Stomach (tissue), 8 donors: ENCODE data around the gene ADGRG4. TPM values are rescaled to one million over a fixed set of nuclear protein-coding genes. Genes with fewer than 3 reads are reported as not detected.

Experiments used
- polyA plus RNA-seq, 3 donors: library from polyadenylated mRNA; stranded (reverse); fragments of 200-250 nt; gene quantifications; one replicate each; pipeline ENCODE4 v1.2.3, GENCODE V29; 2013
- total RNA-seq, 5 donors: library from RNA; depleted of rRNA; stranded (reverse); fragments of >200 nt; gene quantifications; one replicate each; pipeline versions ENCODE4 v1.1.0 to v1.2.3, GENCODE V29; 2014 to 2016
- donor health status: healthy with polysubstance abuse.
- donor health status: Bipolar disorder and iron deficiency.
- donor health status: healthy.

The ADGRG4 gene
- total and polyA plus RNA-seq, 8 donors, result under 0.01 to 1.8 (median 0.42) TPM; not detected in 4

Other genes starting within 250 kb of the ADGRG4 start
- gene FHL1, start 153.4 kb upstream of the ADGRG4 start, total RNA-seq, result 1,000 to 10,000 TPM in 1 of 5 donors, 100 to 1,000 TPM in 4; 101 to 1,286 (median 650) TPM
- gene FHL1, start 153.4 kb upstream of the ADGRG4 start, polyA plus RNA-seq, result 100 to 1,000 TPM; 147 to 325 (median 211) TPM
- gene MAP7D3, start 49.6 kb upstream of the ADGRG4 start, total RNA-seq, result 10 to 100 TPM in 2 of 5 donors, 1 to 10 TPM in 3; 2.2 to 14.1 (median 9.9) TPM
- gene MAP7D3, start 49.6 kb upstream of the ADGRG4 start, polyA plus RNA-seq, result 1 to 10 TPM; 2.4 to 3.7 (median 3.1) TPM
- not detected for gene BRS3, start 187.0 kb downstream of the ADGRG4 start, total RNA-seq
- not detected for gene BRS3, start 187.0 kb downstream of the ADGRG4 start, polyA plus RNA-seq
- gene HTATSF1, start 196.6 kb downstream of the ADGRG4 start, total RNA-seq, result 10 to 100 TPM; 18.3 to 77.0 (median 54.8) TPM
- 10 to 100 TPM; 20.3 to 36.8 (median 35.3) TPM for gene HTATSF1, start 196.6 kb downstream of the ADGRG4 start, polyA plus RNA-seq
- gene VGLL1, start 231.3 kb downstream of the ADGRG4 start, total RNA-seq, result under 1 TPM in 1 of 5 donors, not detected in 4; 0.43 TPM
- 1 to 10 TPM in 2 of 3 donors, not detected in 1; 1.2 to 7.7 TPM for gene VGLL1, start 231.3 kb downstream of the ADGRG4 start, polyA plus RNA-seq